ENCODE measurements around the gene MRTFA.

The MRTFA gene

GRCh38 chr22:40450616-40451015 lies 185.9 kb downstream of the MRTFA start:
- DNase-seq = no peak

GRCh38 chr22:40449676-40450035 lies 186.9 kb downstream of the MRTFA start:
- peak; percentile 16 for DNase-seq

- DNase-seq = no peak
Measured at GRCh38 chr22:40446203-40446602, 190.3 kb downstream of the MRTFA start.

- DNase-seq = no peak
Measured at GRCh38 chr22:40444178-40444831, 192.2 kb downstream of the MRTFA start.

GRCh38 chr22:40443732-40444131 lies 192.8 kb downstream of the MRTFA start:
- DNase-seq = no peak

- no peak for DNase-seq
Measured at GRCh38 chr22:40441761-40442390, 194.6 kb downstream of the MRTFA start.

GRCh38 chr22:40436505-40437431 lies 199.8 kb downstream of the MRTFA start:
- peak; percentile 49 for DNase-seq

GRCh38 chr22:40434745-40435144 lies 201.8 kb downstream of the MRTFA start:
- no peak for DNase-seq

GRCh38 chr22:40434106-40434505 lies 202.4 kb downstream of the MRTFA start:
- no peak for DNase-seq

GRCh38 chr22:40433416-40434090 lies 203.0 kb downstream of the MRTFA start:
- no peak for DNase-seq

- DNase-seq = no peak
Measured at GRCh38 chr22:40432625-40433024, 203.9 kb downstream of the MRTFA start.

- no peak for DNase-seq
Measured at GRCh38 chr22:40432157-40432556, 204.4 kb downstream of the MRTFA start.

GRCh38 chr22:40430991-40431390 lies 205.5 kb downstream of the MRTFA start:
- DNase-seq = no peak

GRCh38 chr22:40429481-40429880 lies 207.0 kb downstream of the MRTFA start:
- no peak for DNase-seq

GRCh38 chr22:40428796-40429195 lies 207.7 kb downstream of the MRTFA start:
- no peak for DNase-seq

- no peak for DNase-seq
Measured at GRCh38 chr22:40426594-40427333, 209.8 kb downstream of the MRTFA start.

GRCh38 chr22:40425082-40425481 lies 211.4 kb downstream of the MRTFA start:
- DNase-seq = no peak

- DNase-seq = no peak
Measured at GRCh38 chr22:40423882-40424640, 212.5 kb downstream of the MRTFA start.

GRCh38 chr22:40423310-40423688 lies 213.2 kb downstream of the MRTFA start:
- DNase-seq = no peak

GRCh38 chr22:40422558-40423309 lies 213.8 kb downstream of the MRTFA start:
- DNase-seq = no peak

GRCh38 chr22:40421941-40422340 lies 214.6 kb downstream of the MRTFA start:
- no peak for DNase-seq
